Right lobe of liver (tissue), 4 donors: ENCODE measurements around the gene DFFA.

Source experiments
- CTCF ChIP-seq, 4 donors: fragments of 200-600 bp in 3 of 4; fragments of 450-650 bp in 1 of 4; IDR thresholded peaks; one replicate each; pipeline versions ENCODE4 v1.5.1 to v1.8.0; 2016 to 2022; ENCODE audit warnings: antibody characterized with exemption in 4 of 4, mild to moderate bottlenecking in 2 of 4
- POLR2A ChIP-seq: fragments of 450-650 bp; IDR thresholded peaks from one replicate; pipeline ENCODE4 v1.6.1; 2017; ENCODE audit warnings: antibody characterized with exemption, mild to moderate bottlenecking
- donor health status: DM: no; HTN: no; CAD: no.
- donor health status: DM: no; HTN: no; CAD: no.
- donor health status: DM: no; HTN: yes; CAD: no.

- TF ChIP-seq CTCF (IDR thresholded peaks at IDR 0.05) (no peak), POLR2A (no peak)
Measured at GRCh38 chr1:10521537-10522157, 49.3 kb upstream of the DFFA start.
